GM10266 (cell line): ENCODE data around the gene GPR137.

Source experiments
- DNase-seq: peaks from one replicate; pipeline ENCODE4 v3.0.0; 2012; ENCODE audit errors: extremely low spot score
- CTCF ChIP-seq: IDR thresholded peaks from 2 replicates; pipeline ENCODE4 v1.5.1; 2012; ENCODE audit warnings: mild to moderate bottlenecking, low read depth; ENCODE audit not compliant: control insufficient read depth, insufficient read depth; ENCODE audit errors: missing control alignments

The GPR137 gene

GRCh38 chr11:64303109-64304031 is 17.7 kb downstream of the GPR137 start:
- DNase-seq, result no peak
- TF ChIP-seq CTCF, result no peak

- no peak for TF ChIP-seq CTCF
- no peak for DNase-seq
Observed at GRCh38 chr11:64304032-64304315, 18.3 kb downstream of the GPR137 start.

GRCh38 chr11:64304316-64305072 is 18.8 kb downstream of the GPR137 start:
- peak; percentile 89 for DNase-seq
- TF ChIP-seq CTCF, result peak; percentile 92

GRCh38 chr11:64305075-64305690 is 19.5 kb downstream of the GPR137 start, which contains the start of gene ESRRA:
ESRRA (plus strand) TSS chr11:64305524; CDS start chr11:64307180, 1,656 bp downstream.
- no peak for TF ChIP-seq CTCF
- DNase-seq, result peak; percentile 100

- no peak for DNase-seq
Observed at GRCh38 chr11:64305691-64306562, 20.3 kb downstream of the GPR137 start.

More at GRCh38 chr11:64305691-64306562, 20.3 kb downstream of the GPR137 start:
- TF ChIP-seq CTCF, result peak; percentile 50
